Activated CD4-positive, alpha-beta T cell treated with anti-CD3 and anti-CD28 coated beads for 1 hour (primary cell): Measurements from ENCODE around the gene CALHM3.

ENCODE experiments used
- DNase-seq: peaks from one replicate; pipeline ENCODE4 v3.0.0-alpha.2; 2020

Gene CALHM3

DNA sequence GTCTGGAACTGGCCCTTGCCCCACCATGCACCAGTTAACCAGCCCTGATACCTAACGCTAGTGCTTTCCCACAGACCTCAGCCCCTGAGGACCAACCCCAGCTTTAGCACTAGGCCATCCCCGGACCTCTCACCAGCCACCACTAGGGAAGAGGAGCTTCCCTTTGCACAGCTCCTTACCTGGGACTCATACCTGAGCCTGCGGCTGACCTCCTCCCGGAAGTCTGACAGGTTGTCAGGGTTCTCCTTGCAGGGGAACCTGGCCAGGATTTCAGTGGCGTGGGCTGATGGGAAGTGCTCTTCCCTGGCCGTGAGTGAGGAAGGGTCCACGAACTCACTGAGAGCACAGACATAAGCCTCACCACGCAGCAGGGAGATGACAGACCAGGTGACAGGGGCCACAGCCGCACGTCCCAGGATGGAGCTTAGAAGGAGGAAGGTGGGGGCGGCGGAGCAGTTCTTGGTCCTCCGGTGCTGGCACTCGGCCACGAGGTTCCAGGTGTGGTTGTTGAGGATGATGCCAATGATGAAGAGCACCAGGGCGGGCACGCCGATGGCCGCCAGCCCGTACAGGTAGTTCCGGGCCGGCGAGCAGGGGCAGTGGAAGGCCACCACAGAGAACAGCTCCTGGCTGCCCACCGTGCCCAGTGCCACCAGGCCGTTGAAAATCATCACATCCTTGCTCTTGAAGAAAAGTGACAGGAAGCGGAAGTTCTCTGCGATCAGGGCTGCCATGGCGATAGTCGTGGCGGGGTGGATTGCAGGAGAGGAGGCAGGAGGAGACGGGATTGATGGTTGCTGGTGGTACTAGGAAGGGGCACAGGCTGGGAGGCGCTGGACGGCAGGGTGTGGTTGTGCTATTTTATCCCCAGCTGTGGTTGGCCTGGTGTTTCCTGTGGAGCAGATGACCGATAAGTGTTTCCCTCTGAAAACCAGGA, 29.6 kb downstream of the CALHM3 start:
- no peak for DNase-seq

DNA sequence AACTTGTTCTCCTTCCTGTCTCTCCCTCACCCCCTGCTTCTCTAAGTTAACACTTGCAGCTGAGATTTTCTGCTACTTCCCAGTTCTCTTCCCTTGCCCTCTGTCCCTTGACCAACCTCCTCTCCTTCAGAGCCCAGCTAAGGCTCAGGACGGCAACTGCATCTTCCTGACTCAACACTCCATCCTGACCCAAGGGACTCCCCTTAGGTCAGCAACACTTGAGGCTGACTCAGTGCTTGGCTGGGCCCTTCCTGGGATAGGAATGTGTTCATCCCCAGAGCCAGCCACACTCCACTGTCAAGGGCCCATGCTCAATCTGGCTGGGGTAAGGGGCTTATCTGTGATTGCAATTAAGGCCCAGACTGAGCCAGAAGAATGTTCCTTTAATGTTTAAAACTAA, 30.3 kb downstream of the CALHM3 start:
- DNase-seq = no peak

DNA sequence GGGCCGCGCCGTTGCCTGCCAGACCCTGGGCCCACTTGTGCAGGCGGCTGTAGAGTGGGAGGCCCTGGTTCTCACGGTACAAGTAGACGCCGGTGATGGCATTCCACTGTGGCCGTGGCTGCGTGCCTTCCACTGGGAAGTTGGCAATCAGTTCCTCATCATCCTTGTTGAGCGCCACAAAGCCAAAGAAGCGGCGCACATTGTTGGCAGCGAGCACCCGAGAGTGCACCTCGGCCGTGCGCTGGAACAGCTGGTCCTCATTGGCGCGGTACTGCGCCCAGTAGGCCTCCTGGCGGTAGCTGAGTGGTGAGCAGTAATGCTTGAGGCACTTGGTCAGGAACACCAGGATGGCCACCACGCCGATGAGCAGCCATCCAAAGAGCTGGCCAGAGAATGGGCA, 31.9 kb downstream of the CALHM3 start:
- DNase-seq = no peak

DNA sequence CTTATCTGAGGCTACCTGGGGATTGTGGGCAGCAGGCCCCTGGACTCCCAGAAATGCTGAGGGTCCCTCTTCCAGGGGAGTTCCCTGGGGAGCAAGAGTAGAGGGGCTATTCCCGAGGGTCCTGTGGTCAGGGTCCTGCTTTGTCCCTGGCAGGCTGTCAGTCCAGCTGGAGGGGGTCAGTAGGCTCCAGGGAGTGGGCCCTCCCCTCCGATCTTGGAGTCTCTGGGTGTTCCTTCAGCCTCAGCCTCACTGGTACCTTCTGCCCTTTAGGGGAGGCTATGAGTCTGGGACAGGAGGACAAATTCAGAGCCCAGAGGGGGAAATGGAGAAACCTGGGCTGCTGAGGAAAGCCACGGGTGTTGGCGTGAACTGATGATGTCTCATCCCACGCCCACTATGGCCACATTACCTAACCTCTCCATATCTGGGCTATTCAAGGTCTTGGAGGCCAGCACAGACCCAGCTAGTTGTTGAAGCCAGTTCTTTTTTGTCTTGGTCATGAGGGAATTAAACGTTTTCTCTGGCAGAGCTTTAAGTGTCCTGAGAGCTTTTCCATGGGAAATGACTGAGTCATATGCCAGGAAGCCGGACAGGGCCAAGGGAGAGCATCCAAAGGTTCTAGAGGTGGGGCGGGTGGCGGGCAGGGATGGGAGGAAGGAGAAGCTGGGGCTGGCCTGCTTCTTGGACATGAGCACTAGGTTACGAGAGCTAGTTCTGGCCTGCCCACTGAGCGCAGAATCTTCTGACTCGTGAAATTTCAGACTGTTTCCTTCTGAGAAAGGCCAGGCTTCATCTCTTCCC, 33.1 kb downstream of the CALHM3 start:
- no peak for DNase-seq

DNA sequence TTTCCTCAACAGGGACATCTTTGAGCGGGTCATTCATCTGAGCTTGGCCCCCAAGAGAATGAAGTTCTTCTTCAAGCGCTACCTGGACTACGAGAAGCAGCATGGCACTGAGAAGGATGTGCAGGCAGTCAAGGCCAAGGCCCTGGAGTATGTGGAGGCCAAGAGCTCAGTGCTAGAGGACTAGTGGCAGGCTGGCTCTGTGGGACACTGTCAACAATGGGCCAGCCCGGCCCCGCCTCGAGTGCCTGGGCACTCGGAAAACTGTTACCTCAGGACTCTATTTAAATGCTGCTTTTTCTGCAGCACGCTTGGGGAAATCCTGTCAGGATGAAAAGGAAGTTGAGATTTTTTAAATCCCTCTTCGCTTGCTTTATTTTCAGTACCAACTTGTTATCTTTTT, 33.7 kb downstream of the CALHM3 start:
- DNase-seq = no peak

DNA sequence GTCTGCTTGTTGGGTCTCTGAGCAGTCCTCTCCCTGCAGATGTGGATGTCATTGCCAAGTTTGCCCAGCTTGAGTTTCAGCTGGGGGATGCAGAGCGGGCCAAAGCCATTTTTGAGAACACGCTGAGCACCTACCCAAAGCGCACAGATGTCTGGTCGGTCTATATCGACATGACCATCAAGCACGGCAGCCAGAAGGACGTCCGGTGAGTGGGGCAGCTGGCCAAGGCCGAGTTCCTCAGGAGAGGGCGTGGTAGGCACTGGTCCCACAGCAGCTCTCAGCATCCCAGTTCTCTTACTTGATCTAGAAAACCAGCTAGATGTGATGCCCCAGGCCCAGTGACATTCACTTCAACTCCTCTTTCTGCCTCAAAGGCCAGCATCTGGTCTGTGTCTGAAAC, 34.6 kb downstream of the CALHM3 start:
- no peak for DNase-seq

DNA sequence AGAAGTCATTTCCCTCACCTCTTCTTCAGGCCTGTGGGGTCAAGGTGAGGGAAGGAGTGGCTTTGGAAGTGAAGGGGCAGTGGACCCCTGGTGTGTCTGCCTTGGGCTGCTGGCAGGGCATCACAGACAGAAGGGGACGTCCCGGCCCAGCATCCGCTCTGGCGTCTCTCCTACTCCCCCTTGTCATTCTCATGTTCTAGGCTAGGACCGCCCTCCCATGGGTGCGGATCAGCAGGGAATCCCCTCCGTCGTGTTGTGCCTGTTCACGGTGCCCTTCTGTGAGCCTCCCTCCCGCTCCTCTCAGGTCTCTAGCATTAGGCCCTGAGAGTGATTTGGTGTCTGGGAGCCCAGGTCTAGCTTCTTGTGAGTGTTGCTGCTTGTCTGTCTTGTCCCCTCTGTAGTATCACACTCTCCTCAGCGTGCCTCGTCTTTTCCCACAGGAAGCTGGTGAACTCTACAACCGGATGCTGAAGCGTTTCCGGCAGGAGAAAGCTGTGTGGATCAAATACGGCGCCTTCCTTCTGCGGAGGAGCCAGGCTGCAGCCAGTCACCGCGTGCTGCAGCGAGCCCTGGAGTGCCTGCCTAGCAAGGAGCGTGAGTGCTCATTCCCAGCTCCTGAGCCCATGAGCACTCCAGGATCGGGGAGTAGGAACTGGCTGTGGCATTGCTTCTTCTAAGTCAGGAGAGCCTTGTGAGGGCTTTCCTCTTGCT, 35.4 kb downstream of the CALHM3 start:
- DNase-seq = no peak

DNA sequence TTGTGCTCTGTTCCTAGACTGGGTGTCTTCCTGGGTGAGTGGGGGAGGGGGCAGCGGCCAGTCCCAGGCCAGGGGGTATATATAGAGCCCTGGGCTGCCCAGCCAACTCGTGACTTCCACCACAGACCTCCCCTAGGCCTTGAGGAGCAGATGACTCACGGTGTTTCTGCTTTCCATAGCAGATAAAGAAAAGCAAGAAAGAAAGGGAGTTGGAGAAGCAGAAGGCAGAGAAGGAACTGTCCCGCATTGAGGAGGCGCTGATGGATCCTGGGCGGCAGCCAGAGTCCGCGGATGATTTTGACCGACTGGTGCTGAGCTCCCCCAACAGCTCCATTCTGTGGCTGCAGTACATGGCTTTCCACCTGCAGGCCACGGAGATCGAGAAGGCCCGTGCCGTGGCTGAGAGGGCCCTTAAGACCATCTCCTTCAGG, 37.0 kb downstream of the CALHM3 start:
- DNase-seq = no peak

DNA sequence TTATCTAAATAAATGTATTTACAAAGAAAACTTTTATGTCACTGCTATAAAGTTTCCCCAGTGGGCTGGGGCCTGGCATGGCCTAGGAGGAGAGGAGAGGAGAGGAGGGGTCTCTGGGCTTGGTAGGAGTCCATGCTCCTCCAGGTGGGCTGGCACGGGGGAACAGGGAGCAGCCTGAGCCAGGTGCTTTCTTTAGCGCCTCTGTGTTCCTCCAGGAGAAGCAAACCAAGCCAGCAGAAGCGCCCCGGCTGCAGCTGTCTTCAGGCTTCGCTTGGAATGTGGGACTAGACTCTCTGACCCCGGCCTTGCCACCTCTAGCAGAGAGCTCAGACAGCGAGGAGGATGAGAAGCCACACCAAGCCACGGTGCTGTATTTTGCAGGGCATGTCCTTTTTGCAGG, 37.4 kb downstream of the CALHM3 start:
- no peak for DNase-seq

DNA sequence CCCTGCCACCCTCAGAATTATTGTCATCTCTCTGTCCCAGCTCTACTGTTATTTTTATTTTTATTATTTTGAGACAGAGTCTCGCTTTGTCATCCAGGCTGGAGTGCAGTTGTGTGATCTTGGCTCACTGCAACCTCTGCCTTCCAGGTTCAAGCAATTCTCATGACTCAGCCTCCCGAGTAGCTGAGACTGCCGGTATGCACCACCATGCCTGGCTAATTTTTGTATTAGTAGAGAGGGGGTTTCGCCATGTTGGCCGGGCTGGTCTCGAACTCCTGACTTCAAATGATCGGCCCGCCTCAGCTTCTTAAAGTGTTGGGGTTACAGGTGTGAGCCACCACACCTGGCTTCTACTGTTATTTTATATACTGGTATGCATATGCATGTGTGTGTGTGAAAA, 37.8 kb downstream of the CALHM3 start:
- DNase-seq = no peak

DNA sequence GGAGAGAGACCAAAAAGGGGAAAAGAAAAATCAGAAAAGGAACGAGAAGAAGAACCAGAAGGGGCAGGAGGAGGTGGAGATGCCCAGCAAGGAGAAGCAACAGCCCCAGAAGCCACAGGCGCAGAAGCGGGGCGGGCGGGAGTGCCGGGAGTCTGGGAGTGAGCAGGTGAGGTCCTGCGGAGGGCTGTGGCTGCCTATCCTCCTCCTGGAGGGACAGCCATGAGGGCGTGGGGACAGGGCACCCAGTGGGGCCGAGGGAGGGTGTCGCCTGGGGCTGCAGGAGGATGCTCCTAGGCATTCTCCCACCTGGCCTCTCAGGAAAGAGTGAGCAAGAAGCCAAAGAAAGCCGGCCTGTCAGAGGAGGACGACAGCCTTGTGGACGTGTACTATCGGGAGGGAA, 38.6 kb downstream of the CALHM3 start:
- no peak for DNase-seq

DNA sequence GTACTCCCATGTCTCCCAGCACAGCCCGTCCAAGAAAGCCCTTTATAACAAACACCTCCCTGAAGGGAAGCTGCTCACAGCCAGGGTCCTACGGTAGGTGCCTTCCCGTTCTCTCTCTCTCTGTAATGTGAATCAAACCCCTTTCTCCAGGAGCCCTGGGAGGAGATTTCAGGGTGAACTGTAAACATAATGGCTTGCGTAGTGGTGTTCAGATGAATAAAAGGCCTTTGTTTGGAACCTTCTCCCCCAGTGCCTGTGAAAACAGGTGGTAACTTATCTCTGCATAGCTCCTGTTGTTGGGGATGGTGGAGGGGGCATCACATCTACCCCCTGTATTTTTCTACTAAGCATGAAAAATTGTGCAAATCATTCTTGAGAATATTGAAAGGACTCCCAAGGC, 39.3 kb downstream of the CALHM3 start:
- no peak for DNase-seq

DNA sequence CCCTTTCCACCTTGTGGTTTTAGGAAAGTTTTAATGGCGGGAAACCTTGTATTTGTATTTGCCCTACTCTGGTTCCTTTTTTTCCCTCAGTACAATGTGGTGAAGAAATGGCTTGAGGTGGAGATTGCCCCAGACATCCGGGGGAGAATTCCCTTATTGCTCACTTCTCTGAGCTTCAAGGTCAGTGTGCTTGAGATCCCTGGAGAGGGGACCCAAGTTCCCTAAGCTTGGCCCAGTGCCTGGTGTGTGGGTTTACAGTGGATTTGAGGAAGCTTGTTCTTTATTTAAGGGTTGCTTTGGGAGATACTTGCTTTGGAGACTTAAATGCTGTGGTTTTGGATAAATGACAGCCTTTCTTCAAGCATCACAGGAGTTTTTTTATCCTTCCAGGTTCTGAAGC, 45.2 kb downstream of the CALHM3 start:
- no peak for DNase-seq

DNA sequence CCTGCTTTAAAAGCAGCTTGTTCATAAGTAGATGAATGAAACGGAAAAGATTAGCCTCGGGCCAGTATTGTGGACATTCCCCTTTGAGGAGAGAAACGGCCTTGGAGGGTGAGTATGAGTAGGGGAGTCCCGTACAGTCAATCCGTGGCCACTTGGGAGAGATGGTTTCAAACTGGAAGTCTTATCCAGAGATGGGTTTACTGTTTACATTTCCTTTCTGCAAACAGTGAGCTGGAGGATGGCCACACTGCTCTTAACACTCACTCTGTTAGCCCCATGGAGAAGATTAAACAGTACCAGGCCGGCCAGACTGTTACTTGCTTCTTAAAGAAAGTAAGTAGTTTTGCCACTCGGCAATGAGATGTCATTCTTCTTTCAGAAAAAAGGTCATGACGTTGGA, 47.1 kb downstream of the CALHM3 start:
- DNase-seq = no peak

DNA sequence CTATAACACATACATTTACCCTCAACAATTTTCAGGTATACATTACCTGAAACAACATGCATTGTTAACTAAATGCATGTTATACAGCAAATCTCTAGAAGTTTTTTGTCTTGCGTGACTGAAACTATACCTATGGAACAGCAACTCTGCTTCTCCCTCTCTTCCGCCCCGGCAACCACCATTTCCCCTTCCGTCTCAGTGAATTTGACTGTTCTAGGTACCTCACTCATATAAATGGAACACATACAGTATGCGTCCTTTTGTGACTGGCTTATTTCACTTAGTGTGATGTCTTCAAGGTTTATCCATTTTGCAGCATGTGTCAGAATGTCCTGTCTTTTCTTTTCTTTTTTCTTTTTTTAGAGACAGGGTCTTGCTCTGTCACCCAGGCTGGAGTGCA, 49.4 kb downstream of the CALHM3 start:
- DNase-seq = no peak

DNA sequence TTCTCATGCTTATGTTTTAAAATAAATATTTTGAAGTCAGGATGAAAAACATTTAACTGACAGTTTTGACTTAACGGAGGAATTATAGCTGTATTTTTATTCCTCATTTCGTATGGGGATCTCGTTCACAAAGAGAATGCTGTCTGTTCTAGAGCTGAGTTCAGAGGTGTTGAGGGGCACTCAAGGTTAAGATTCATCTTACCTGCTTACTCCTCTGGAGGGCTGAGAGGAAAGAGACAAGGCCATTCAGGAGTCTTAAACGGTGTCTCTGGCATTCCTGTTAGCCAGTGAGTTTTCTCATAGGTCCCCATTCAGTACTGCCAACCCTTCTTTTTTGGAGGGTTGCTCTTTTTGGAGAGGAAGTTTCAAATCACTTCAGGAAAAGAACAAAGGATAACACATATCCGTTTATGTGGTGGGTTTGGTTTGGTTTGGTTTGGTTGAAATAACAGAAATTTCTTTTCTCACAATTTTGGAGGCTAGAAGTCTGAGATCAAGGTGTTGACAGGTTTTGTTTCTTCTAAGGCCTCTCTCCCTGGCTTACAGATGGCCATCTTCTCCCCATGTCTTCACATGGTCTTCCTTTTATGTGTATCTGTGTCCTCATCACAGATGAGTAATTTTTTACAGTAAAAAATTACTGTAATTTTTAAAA, 49.9 kb downstream of the CALHM3 start:
- DNase-seq = no peak

DNA sequence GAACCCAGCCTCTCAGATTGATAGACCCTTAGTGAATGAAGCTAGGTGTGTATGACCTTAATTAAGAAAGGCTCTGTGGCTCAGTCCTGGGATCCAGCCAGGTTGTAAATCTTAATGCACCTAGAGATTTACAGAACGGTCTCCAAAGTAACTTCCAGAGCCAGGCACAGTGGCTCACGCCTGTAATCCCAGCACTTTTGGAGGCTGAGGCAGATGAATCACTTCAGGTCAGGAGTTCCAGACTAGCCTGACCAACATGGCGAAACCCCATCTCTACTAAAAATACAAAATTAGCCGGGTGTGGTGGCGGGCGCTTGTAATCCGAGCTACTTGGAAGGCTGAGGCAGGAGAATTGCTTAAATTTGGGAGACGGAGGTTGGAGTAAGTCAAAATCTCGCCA, 51.2 kb downstream of the CALHM3 start:
- DNase-seq = no peak

DNA sequence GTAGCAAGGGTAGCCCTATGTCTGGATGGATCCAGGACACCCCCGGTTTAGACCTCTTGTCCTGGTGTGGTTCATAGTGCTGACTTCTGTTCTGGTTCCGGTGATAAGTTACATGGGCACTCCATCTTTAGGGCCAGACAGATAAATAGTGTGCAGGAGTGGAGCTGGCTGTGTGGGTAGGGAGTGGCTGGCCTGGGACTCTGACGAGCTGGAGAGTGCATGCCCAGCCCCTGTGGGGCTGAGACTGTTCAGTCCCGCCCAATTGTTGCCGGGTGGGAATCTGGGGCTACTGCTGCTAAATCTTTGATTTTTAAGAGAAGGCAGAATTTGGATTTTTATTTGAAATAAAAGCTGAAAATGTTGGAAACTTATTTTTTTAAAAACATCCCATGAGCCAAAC, 55.3 kb downstream of the CALHM3 start:
- no peak for DNase-seq
